ENCODE data around the gene DMWD.

The DMWD gene, protein sequence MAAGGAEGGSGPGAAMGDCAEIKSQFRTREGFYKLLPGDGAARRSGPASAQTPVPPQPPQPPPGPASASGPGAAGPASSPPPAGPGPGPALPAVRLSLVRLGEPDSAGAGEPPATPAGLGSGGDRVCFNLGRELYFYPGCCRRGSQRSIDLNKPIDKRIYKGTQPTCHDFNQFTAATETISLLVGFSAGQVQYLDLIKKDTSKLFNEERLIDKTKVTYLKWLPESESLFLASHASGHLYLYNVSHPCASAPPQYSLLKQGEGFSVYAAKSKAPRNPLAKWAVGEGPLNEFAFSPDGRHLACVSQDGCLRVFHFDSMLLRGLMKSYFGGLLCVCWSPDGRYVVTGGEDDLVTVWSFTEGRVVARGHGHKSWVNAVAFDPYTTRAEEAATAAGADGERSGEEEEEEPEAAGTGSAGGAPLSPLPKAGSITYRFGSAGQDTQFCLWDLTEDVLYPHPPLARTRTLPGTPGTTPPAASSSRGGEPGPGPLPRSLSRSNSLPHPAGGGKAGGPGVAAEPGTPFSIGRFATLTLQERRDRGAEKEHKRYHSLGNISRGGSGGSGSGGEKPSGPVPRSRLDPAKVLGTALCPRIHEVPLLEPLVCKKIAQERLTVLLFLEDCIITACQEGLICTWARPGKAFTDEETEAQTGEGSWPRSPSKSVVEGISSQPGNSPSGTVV

DNA sequence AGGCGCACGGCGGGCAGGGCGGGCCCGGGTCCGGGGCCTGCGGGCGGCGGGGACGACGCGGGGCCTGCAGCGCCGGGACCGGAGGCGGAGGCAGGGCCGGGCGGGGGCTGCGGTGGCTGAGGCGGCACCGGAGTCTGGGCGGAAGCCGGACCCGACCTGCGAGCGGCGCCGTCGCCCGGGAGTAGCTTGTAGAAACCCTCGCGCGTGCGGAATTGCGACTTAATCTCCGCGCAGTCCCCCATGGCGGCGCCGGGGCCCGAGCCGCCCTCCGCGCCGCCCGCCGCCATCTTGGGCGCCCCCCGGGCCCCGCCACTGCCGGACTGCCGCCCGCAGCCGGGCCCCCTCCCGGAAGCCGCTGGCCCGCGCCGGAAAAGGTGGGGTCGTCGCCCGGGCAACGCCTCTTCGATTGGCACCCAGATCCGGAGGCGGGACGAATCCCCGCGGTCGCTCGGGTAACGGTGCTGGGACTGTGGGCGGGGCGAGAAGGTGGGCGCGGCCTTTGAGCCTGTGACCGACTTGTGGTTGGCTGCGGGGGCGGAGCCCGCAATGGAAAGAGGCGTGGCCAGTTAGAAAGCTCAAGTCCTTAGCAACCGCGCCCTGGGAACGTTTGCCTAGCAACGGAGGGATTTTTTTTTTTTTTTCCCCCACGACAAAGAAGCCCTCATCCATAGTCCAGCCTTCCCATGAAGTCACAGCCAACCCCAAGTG lies at the start of gene DMWD:
DMWD (minus strand) TSS at position 376 of the 708 bp plus-strand sequence; CDS start at position 287, 89 bp downstream.
- DNase-seq, result peak; percentile 99

DNA sequence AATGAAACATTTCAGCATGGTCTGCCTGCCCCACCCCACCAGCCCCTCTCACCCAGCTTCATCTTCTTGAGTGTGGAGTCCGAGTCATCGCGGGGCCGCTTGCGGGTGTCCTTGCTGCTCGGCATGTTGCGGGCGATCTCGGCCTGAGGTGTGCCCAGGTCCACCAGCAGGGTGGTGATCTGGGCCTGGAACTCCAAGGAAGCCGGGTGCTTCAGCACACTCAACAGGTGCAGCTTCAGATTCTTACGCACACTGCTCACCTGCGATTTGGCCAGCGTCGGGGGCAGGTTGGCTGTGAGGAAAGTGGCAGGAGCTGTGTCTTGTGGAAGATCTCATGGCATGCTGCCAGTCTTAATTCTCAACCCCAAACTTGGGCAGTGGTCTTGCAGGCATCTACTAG lies 49.6 kb upstream of the DMWD start:
- no peak for DNase-seq

DNA sequence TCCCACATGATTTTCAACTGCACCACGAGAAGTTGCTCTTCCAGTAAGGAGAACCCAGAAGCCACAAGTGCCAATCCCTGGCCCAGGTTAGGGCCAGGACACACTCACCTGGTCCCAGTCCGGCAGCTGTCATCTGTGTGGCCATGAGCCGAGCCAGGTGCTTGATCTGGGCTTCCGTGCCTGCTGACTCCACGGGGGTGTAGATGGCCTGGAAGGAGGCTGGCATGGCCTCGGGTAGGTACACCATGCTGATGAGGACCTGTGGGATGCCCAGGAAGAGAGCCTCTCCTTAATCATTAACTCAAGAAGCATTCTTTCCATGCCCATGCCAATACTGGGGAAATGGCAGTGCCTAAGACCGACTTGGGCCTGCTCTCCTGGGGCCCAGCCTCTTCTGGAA lies 42.3 kb upstream of the DMWD start:
- DNase-seq, result no peak

DNA sequence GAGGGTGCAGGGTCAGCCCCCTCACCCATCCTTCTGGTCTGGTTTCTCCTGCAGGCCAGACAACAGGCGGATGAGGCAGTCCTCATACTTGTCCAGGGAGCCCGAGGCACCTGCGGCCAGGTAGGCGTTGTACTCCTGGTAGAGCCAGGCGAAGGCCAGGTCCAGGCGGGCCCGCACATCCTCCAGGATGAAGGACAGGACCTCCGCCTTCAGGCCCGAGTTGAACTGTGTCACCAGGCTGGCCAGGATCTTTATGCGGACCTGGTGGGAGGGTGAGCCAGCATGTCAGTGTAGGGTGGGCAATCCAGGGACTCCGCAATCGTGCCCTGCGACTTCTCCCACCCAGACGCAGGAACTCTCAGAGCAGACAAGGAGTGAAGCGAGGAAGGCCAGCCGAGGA lies 36.3 kb upstream of the DMWD start:
- DNase-seq, result no peak

DNA sequence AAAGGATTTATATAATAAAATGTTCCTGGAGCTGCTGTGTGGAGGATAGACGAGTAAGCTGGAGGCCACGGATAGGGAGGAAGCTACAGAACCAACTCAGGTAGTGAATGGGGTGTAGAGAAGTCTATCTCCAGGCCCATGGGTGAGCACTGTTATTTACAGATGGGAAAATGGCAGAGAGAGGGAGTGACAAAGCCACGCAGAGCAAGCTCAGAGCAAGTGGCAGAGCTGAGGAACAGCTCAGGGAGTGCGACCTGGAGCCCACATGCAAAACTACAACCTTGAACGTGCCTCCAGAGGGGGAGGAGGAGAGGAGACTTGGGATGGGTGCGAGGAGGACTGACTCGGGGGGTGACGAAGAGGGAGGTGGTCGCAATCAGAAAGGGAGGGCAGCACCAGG lies 35.9 kb upstream of the DMWD start:
- DNase-seq, result no peak

DNA sequence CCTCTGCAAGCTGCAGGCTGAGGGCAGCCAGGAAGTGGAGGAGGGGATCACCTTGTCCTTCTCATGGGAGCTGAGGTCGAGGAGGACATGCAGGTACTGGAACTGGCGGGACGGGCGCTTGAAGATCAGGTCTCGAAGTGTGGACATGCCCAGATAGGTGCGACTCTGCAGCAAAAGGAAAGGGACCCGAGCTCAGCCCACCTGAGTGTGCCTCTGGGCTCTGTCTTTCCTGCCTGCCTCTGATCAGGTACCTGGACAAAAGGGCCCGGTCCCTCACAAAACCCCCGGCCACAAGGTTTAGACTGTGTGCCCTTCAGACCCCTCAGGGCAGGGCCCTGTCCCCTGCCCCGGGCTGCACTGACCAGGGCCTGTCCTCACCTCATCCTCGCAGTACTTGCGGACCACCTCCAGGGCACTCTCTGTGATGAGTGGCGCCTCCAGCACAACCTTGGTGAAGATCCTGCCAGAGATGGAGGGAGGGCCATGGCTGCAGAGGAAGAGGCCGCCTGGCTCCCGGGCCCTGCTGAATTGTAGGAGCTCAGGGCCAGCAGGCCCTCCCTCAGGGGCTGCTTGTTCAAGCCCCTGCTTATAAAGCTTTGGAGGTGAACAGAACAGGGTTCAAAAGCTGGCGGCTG lies 34.9 kb upstream of the DMWD start:
- no peak for DNase-seq

DNA sequence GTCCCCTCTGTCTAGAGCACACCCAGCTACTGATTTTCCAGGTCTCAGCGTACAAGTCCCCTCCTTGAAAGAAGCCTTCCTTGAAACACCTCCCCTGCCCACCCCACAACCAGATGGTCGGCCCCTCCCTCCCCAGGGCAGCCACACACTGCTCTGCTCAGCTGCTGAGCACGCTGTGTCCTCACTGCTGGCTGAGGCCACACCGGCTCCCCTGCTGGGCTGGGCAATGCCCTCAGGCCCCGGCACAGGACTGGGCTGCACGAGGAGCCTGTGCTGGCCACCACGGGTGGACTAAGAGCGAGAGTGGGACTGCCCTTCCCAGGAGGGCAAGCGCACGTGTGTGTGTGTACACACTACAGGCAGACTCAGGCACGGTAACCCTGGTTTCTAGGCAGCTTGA lies 34.3 kb upstream of the DMWD start:
- DNase-seq, result no peak

DNA sequence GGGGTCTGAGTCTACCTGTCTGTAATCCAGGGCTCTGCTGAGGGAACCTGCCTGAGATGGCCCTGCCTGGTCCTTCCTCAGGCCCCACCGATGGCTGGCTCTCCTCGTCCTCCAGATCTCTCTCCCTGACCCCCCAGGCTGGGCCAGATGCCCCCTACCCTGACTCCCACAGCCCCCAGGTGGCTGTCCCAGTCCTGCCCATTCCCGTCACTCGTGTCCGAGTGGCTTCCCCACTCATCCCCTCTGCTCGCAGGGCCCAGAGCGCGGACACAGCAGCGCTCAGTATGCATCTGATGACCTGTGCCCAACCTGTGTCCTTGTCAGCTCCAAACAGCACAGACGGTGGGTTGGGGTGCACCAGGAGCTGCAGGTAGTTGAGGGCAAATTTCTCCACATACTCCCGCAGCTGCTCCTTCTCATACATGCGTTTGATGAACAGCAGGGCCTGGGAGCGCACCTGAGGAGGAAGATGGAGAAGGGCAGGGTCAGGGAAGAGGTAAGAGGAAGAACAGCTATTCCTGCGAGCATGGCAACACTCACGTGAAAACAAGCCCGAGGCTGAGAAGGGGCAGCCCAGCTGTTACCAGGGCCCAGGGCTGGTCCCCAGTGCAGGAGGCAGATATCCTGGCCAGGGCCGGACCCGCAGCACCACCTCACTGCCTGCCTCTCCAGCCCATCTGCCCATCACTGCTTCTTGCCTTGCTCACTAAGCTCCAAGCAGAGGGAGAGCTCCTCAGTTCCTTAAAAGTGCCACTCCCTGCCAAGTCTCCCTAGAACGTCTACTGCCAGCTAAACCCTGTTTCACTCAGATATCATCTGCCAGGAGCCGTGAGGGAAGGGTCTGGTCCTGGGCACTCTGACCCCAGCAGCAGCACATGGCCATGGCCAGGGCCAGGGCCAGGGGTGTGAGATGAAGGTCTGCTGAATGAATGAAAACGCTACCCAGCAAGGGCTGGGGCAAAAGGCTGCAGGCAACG lies 33.6 kb upstream of the DMWD start:
- DNase-seq, result no peak

DNA sequence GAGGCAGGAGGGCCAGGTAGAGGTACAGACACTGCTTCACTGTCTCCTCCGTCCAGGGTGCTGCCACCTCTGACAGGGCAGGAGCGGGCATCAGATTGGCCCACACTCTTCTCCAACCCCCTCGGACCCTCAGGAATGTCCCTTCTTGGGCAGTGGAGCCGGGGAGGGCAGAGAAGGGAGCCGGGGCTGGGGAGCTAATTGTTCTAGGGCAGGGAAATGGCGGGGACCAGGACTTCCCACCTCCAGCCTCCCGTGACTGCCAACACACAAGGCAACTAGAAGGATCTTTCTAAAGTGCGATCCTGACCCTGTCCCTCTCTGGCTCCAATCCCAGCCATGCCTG lies 32.6 kb upstream of the DMWD start:
- no peak for DNase-seq

DNA sequence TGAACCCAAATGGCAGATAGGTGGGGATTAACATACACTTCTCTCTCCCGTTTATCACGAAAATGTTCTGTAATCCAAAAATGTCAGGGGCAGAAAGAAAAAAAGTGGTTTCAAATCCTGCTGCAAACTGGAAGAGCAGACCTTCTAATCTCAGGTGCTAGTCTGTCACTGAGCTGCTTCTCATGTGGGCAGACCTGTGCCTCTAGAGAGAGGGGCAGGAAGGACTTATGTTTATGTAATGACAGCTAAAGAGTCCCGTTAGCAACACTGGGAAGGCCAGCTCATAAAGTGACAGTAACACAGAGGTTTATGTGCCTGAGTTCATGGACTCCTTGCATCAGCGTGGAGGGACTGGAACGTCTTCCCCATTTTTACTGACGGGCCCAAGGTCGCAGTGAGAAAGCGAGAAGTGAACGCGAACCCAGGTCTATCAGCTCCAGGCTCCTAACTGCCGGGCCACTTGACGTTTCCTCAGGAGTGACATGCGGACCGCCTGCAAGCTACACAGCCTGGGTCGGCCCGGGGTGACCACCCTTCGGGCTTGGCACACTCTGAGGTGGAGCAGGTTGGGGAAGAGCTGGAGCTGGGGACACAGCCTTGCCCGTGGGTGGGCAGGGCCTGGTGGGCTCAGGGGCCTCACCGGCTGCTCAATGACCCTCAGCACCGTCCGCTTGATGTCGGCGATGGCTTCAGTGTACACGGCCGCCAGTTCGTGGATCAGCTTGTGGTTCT lies 32.1 kb upstream of the DMWD start:
- DNase-seq, result no peak

DNA sequence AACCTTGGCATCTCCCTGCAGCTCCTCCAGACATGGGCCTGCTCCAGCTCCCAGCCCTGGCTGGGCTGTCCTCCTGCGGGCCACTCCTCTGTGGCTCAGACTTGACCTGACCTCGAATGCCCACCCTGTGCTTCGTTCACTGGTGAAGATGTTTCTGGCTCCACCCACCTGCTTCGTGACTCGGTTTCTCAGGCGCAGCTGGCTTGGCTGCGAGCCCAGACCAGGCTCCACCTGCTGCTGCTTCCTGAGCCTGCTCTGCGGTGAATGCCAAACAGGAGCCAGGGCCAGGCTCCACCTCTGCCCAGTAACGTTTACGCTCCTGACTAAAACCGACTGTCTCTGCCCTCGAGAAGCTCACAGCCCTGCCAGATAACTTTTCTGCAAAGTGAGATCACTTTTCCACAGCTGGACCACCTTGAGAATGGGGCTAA lies 31.4 kb upstream of the DMWD start:
- DNase-seq, result no peak

DNA sequence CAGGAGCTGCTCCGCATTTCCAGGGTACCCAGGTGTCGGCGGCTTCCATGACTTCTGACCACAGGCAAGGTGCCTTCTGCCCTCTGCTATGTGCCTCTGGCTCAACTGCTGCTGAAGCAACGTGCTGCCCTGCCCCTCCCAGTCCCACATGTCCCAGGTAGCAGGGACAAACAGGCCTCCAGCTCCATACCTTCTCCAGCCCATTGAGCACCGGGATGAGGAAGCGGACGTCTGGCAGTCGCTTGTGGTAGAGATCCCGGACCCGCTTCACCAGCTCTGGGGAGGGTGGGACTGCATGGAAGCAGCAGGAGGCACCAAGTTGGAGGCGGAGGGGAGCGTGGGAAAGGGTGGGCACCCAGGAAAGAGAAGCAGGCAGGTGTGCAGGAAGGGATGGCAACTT lies 30.5 kb upstream of the DMWD start:
- no peak for DNase-seq

DNA sequence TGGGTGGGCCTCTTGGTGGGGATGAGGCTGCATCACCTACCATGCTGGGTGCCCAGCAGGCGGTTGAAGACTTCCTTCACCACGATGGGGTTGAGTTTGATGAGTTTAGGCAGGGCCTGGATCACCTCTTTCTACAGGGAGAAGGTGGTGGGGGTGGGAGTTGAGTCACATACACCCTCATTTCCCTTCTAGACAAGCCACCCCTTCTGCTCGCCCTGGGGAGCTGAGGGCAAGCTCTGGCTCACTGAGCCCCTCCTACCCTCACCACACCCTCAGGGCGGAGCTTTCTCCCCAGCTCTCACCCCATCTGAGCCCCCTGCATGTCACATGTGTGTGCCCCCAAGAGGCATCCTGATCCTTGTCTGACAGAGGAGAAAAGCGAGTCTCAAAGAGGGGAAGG lies 30.1 kb upstream of the DMWD start:
- DNase-seq, result no peak

DNA sequence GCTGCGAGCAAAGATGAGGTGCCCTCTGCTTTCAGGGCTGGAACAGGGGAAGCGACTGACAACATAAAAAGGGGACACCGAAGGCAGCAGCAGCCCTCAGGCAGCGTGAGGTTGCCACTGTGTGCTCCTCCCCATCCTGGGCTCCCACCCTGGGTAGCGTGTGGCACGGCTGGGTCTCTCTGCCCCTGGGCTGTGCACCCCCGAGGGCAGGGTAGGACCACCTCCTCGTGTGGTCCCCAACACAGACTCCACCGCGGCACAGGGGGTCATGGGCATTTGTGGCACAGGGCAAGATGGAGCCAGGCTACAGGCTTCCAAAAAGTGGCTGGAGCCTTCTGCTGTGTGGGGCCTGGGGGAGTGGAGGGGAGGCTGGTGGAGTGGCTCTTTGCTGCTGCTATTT lies 28.9 kb upstream of the DMWD start:
- DNase-seq, result no peak

DNA sequence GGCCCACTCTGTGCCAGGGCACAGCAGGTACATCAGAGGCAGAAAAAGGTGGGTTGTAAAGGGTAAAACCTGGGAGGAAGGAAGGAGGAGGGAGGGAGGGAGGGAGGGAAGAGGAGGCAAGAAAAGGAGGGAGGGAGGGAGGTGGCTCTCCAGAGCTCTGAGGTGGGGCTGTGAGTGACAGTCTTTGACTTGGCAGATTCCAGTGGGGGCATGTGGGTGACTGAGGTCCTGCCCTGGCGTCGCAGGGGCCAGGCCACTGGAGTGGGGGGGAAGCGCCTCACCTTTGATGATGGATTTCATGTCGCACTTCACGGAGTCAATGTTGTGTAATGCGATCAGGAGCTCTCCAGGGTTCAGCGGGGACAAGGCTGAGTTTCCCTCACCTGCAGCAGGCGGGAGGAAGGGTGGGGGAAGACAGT lies 28.5 kb upstream of the DMWD start:
- no peak for DNase-seq

DNA sequence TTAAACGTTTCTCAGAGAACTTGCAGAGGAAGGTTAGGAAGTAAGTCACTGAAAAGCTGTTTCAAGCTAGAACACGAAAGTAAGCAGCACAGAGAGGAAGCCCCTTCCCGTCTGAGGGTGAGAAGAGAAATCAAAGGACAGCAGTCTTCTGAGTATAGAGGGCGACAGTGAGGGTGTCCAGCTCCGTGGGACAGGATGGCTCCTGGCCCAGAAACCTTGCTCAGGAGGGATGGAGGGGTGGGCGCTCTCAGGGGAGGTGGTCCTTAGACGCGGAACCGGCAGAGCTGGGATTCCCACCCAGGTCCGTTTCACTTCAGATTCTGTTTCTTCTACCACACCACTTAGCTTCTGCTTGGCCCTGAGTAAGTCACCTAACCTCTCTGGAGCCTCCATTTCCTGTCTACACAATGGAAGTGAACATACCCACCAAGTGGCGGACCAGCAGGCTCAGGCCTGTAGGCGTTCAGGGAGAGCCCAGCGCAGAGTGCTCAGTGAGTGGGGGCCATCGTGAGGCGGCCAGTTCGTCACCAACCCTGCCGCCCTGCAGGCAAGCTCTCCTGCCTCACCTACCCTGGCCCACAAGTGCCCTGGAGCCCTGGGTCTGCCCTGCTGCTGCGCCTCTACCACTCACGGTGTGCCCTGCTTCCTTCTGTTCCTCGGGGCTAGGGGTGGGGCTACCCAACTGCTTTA lies 27.9 kb upstream of the DMWD start:
- DNase-seq, result no peak

DNA sequence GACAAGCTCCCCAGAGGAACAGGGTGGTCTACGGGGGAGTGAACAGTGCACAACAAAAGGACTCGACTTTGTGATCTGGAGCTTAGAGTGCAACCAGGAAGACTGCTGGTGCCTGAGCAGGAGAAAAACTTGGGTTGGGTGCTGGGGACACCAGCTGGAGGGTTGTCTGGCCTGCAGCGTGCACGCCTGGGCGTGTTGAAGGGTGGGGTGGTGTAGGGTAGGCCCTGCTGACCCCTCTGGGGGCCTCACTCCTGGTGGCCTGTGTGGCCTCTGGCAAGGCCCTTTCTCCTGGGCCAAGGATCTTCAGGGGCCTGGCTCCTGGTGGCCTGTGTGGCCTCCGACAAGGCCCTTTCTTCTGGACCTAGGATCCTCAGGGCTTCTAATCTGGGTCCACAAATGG lies 27.1 kb upstream of the DMWD start:
- DNase-seq, result no peak

DNA sequence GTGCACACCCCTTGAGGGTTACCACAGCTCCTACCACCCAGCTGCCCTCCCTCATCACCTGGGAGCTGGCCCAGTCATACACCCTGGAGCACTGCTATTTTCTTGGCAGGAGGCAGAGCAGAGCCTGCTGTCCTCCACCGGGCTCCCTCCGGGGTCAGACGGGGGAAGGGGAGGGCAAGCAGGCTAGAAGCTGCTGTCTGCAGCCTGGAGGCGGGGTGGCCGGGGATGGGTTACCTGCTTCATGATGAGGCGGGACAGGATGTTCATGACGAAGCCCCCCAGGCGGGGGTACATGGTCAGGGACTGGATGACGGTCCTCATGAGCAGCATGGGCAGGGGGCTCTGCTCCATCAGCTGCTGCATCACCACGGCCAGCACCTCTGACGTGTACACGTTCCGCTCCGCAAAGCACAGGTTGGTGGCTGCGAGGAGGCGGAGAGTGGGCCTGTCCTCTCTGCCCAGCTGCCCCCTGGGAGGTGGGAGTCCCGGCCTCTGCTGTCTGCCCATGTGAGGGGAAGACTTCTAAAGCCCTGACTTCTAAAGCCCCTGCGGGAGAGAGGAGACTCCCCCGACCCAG lies 25.2 kb upstream of the DMWD start:
- no peak for DNase-seq

DNA sequence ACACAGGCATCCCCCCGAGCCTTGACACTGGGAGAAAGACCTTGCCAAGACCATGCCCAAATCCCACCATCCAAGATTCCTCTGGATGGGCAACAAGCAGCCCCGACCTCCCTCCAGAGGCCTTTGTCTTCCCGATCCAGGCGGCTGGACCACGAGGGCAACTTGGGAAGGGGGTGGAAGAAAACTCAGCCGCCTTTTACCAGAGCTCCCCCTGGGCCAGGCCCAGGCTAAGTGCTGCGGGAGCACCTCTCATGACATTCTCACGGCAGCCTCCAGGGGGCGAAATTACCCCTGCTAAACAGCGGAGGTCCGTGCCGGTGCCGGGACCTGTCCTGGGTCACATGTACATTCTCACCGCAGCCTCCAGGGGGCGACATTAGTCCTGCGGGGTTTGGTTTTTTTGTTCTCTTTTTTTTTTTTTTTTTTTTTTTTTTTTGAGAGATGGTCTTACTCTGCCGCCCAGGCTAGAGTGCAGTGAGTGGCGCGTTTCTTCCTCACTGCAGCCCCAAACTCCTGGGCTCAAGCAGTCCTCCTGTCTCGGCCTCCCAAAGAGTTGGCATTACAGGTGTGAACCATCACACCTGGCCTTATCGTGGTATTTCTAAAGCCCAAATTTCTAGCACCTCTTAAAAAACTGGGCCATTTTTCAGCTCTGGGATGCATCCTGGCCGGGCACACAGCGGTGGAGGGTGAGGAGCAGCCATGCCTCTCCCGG lies 24.5 kb upstream of the DMWD start:
- DNase-seq, result peak; percentile 98

Measured in activated gamma-delta T cell treated with Interleukin-2 at 50 U/mL for 16 hours (primary cell).